ENCODE results near the gene PACRG.

Gene PACRG

GRCh38 chr6:163255265-163255664 lies 527.5 kb downstream of the PACRG start:
- DNase-seq (ENCODE audit: insufficient read length, low spot score) (no peak), FAIRE-seq (no peak)
- no peak for TF ChIP-seq SPI1 (IDR thresholded peaks at IDR 0.05; ENCODE audit: low read depth, low read length)
- TF ChIP-seq POLR2A (IDR thresholded peaks at IDR 0.05; ENCODE audit: low read depth, low read length): no peak
- TF ChIP-seq TAF1 (IDR thresholded peaks at IDR 0.05; ENCODE audit: low read depth, low read length): no peak
- TF ChIP-seq POLR2AphosphoS5 (IDR thresholded peaks at IDR 0.05; ENCODE audit: low read depth, low read length): no peak
- no peak for TF ChIP-seq PAX5 (IDR thresholded peaks at IDR 0.05; ENCODE audit: insufficient read depth, low read length, severe bottlenecking)
- TF ChIP-seq POU2F2 (IDR thresholded peaks at IDR 0.05; ENCODE audit: low read depth, low read length): no peak

DNA sequence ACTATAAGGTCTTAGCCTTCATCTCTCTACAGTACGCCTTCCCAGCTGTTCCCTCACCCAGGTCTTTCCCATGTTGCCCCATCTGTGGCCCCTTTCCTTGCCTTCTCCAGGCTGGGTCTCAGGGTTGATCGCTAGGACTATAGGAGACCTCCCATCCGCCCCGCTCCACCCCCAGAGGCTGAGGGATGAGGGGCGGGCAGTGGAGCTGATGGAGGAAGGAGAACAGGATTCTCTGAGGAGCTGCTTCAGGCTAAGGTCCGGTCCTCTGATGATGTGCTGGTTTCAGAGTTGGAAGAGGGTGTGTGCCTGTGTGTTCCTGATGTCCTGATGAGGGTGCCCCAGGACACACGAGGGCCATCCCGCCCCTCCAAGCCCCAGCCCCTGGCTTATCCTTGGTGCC lies 531.9 kb downstream of the PACRG start:
- no peak for FAIRE-seq
- TF ChIP-seq POU2F2 (IDR thresholded peaks at IDR 0.05; ENCODE audit: low read depth, low read length) (no peak), SPI1 (IDR thresholded peaks at IDR 0.05; ENCODE audit: low read depth, low read length) (no peak), TAF1 (IDR thresholded peaks at IDR 0.05; ENCODE audit: low read depth, low read length) (no peak), PAX5 (IDR thresholded peaks at IDR 0.05; ENCODE audit: insufficient read depth, low read length, severe bottlenecking) (no peak), POLR2A (IDR thresholded peaks at IDR 0.05; ENCODE audit: low read depth, low read length) (no peak), POLR2AphosphoS5 (IDR thresholded peaks at IDR 0.05; ENCODE audit: low read depth, low read length) (no peak)
- no peak for DNase-seq (ENCODE audit: insufficient read length, low spot score)

GRCh38 chr6:163260111-163260895 lies 532.5 kb downstream of the PACRG start:
- DNase-seq (ENCODE audit: insufficient read length, low spot score): no peak
- TF ChIP-seq TAF1 (IDR thresholded peaks at IDR 0.05; ENCODE audit: low read depth, low read length) (no peak), POU2F2 (IDR thresholded peaks at IDR 0.05; ENCODE audit: low read depth, low read length) (no peak), SPI1 (IDR thresholded peaks at IDR 0.05; ENCODE audit: low read depth, low read length) (no peak), PAX5 (IDR thresholded peaks at IDR 0.05; ENCODE audit: insufficient read depth, low read length, severe bottlenecking) (no peak), POLR2A (IDR thresholded peaks at IDR 0.05; ENCODE audit: low read depth, low read length) (no peak), POLR2AphosphoS5 (IDR thresholded peaks at IDR 0.05; ENCODE audit: low read depth, low read length) (no peak)
- no peak for FAIRE-seq

- TF ChIP-seq PAX5 (IDR thresholded peaks at IDR 0.05; ENCODE audit: insufficient read depth, low read length, severe bottlenecking): no peak
- TF ChIP-seq POLR2AphosphoS5 (IDR thresholded peaks at IDR 0.05; ENCODE audit: low read depth, low read length): no peak
- TF ChIP-seq SPI1 (IDR thresholded peaks at IDR 0.05; ENCODE audit: low read depth, low read length): no peak
- TF ChIP-seq POLR2A (IDR thresholded peaks at IDR 0.05; ENCODE audit: low read depth, low read length): no peak
- TF ChIP-seq POU2F2 (IDR thresholded peaks at IDR 0.05; ENCODE audit: low read depth, low read length): no peak
- no peak for TF ChIP-seq TAF1 (IDR thresholded peaks at IDR 0.05; ENCODE audit: low read depth, low read length)
- FAIRE-seq (no peak), DNase-seq (ENCODE audit: insufficient read length, low spot score) (no peak)
These were observed 533.1 kb downstream of the PACRG start for GRCh38 chr6:163260911-163261310.

DNA sequence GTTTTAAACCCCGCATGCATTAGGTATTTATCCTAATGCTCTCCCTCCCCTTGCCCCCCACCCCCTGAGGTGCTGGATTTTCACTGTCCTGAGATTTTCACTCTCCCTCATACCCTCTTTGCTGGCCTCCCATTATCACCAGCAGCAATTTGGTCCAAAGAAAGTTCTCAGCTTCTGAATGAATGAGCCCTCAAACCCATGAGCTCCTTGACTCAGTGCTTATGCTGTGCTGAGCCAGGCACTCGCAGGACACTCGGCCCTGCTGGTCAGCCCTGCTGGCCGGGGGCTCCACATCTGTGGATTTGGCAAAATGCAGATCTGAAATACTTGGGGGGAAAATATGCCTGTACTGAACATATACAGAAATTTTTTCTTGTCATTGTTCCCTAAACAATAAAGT lies 533.6 kb downstream of the PACRG start:
- FAIRE-seq (no peak), DNase-seq (ENCODE audit: insufficient read length, low spot score) (no peak)
- TF ChIP-seq POLR2AphosphoS5 (IDR thresholded peaks at IDR 0.05; ENCODE audit: low read depth, low read length) (no peak), PAX5 (IDR thresholded peaks at IDR 0.05; ENCODE audit: insufficient read depth, low read length, severe bottlenecking) (no peak), TAF1 (IDR thresholded peaks at IDR 0.05; ENCODE audit: low read depth, low read length) (no peak), POU2F2 (IDR thresholded peaks at IDR 0.05; ENCODE audit: low read depth, low read length) (no peak), POLR2A (IDR thresholded peaks at IDR 0.05; ENCODE audit: low read depth, low read length) (no peak), SPI1 (IDR thresholded peaks at IDR 0.05; ENCODE audit: low read depth, low read length) (no peak)

GRCh38 chr6:163262080-163262479 lies 534.3 kb downstream of the PACRG start:
- FAIRE-seq (no peak), DNase-seq (ENCODE audit: insufficient read length, low spot score) (no peak)
- TF ChIP-seq POU2F2 (IDR thresholded peaks at IDR 0.05; ENCODE audit: low read depth, low read length) (no peak), POLR2AphosphoS5 (IDR thresholded peaks at IDR 0.05; ENCODE audit: low read depth, low read length) (no peak), PAX5 (IDR thresholded peaks at IDR 0.05; ENCODE audit: insufficient read depth, low read length, severe bottlenecking) (no peak), POLR2A (IDR thresholded peaks at IDR 0.05; ENCODE audit: low read depth, low read length) (no peak), TAF1 (IDR thresholded peaks at IDR 0.05; ENCODE audit: low read depth, low read length) (no peak), SPI1 (IDR thresholded peaks at IDR 0.05; ENCODE audit: low read depth, low read length) (no peak)

GRCh38 chr6:163263196-163263595 lies 535.4 kb downstream of the PACRG start:
- DNase-seq (ENCODE audit: insufficient read length, low spot score): no peak
- no peak for TF ChIP-seq SPI1 (IDR thresholded peaks at IDR 0.05; ENCODE audit: low read depth, low read length)
- TF ChIP-seq POU2F2 (IDR thresholded peaks at IDR 0.05; ENCODE audit: low read depth, low read length): no peak
- no peak for TF ChIP-seq TAF1 (IDR thresholded peaks at IDR 0.05; ENCODE audit: low read depth, low read length)
- TF ChIP-seq POLR2AphosphoS5 (IDR thresholded peaks at IDR 0.05; ENCODE audit: low read depth, low read length): no peak
- no peak for TF ChIP-seq PAX5 (IDR thresholded peaks at IDR 0.05; ENCODE audit: insufficient read depth, low read length, severe bottlenecking)
- TF ChIP-seq POLR2A (IDR thresholded peaks at IDR 0.05; ENCODE audit: low read depth, low read length): no peak
- FAIRE-seq: no peak

DNA sequence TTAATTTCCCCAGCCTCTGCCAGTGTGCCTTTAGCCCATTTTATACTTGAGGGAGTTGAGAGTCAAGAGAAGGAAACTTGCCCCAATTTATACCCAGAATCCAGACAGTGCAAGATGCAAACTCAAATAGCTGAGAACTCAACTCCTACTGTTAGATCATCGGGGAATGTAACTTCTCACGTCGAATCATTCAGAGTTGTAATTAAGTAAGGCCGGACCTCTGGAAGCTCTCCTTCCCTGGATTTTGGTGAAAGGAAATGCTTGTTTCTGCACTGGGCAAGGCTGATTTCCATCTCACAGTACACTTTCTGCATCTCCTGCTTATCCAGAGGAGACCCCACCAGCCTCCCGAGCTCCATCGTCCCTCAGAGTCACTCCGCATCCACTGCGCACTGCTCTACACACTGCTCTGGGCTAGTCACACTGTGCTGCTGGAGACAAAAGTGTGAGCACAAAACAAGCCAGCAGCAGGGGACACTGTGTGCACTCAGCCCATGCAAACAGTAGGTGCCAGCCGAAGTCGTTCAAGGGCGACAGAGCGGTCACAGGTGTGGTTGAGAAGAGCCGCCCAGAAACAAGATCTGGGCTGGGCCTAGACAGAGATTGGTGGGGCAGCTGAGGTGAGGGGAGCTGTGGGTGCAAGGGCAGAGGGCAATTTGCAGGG lies 536.4 kb downstream of the PACRG start:
- DNase-seq (ENCODE audit: insufficient read length, low spot score): no peak
- no peak for TF ChIP-seq TAF1 (IDR thresholded peaks at IDR 0.05; ENCODE audit: low read depth, low read length)
- no peak for TF ChIP-seq POLR2A (IDR thresholded peaks at IDR 0.05; ENCODE audit: low read depth, low read length)
- no peak for TF ChIP-seq SPI1 (IDR thresholded peaks at IDR 0.05; ENCODE audit: low read depth, low read length)
- TF ChIP-seq POU2F2 (IDR thresholded peaks at IDR 0.05; ENCODE audit: low read depth, low read length): no peak
- TF ChIP-seq POLR2AphosphoS5 (IDR thresholded peaks at IDR 0.05; ENCODE audit: low read depth, low read length): no peak
- no peak for TF ChIP-seq PAX5 (IDR thresholded peaks at IDR 0.05; ENCODE audit: insufficient read depth, low read length, severe bottlenecking)
- no peak for FAIRE-seq

DNA sequence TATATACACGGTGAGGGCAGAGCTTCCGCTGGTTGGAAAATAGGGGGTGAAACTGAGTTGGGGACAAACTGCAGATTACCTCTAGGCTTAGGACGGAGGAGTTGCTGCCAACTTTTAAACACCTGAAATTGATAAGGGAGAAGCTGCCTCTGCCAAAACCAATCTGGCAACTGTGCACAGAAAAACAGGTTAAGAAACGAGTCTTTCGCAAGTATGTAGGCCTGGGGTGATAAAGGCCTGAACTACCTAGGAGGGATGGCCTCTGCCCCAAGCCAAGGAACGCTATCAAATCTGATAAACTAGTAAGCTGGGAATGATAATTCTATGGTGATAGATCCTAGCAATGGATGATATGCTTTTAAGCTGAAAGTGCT lies 536.9 kb downstream of the PACRG start:
- no peak for FAIRE-seq
- no peak for DNase-seq (ENCODE audit: insufficient read length, low spot score)
- TF ChIP-seq TAF1 (IDR thresholded peaks at IDR 0.05; ENCODE audit: low read depth, low read length): no peak
- TF ChIP-seq POU2F2 (IDR thresholded peaks at IDR 0.05; ENCODE audit: low read depth, low read length): no peak
- no peak for TF ChIP-seq SPI1 (IDR thresholded peaks at IDR 0.05; ENCODE audit: low read depth, low read length)
- TF ChIP-seq POLR2AphosphoS5 (IDR thresholded peaks at IDR 0.05; ENCODE audit: low read depth, low read length): no peak
- no peak for TF ChIP-seq PAX5 (IDR thresholded peaks at IDR 0.05; ENCODE audit: insufficient read depth, low read length, severe bottlenecking)
- TF ChIP-seq POLR2A (IDR thresholded peaks at IDR 0.05; ENCODE audit: low read depth, low read length): no peak

Data from GM12891 (cell line).